Kidney tubule cell (primary cell): ENCODE measurements around the gene ATXN7L3B.
"Not testable (repeated sequence)": the region's sequence is repeated elsewhere in the genome, so short reads cannot be mapped to it uniquely, and the experiment has no call there.

Experiments
- DNase-seq: peaks from one replicate; pipeline ENCODE4 v3.0.0-alpha.2; 2018; ENCODE audit warnings: low spot score

The ATXN7L3B gene, protein sequence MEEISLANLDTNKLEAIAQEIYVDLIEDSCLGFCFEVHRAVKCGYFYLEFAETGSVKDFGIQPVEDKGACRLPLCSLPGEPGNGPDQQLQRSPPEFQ

DNA sequence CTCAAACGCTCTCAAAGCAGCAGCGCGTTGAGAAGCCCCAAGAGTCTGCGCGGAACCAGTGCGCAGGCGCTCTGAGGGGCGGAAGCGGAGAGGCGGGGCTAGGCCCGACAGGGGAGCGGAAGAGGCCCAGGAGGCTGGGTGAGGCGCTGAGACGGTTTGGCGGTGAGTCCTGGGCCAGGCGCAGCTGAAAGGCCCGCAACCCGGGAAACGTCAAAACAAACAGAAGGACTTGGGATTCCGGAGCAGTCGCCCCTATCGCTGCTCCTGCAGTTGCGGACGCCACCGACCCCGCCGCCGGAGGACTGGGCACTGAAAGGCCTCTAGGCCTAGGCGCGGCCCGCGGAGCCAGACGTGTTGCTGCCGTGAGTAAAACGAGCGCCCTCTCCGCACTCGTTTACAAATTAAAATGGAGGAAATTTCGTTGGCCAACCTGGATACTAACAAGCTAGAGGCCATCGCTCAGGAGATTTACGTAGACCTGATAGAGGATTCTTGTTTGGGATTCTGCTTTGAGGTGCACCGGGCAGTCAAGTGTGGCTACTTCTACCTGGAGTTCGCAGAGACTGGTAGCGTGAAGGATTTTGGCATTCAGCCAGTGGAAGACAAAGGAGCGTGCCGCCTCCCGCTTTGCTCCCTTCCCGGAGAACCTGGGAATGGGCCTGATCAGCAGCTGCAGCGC is at the start of gene ATXN7L3B:
Gene ATXN7L3B, plus strand, starts transcription at position 129 of the 679 bp plus-strand sequence. Its CDS starts 278 bp downstream, at position 407.
- DNase-seq: peak; percentile 96

GRCh38 chr12:74488134-74488533 is 49.5 kb upstream of the ATXN7L3B start:
- no peak for DNase-seq

GRCh38 chr12:74489543-74489942 is 48.1 kb upstream of the ATXN7L3B start:
- DNase-seq: no peak

GRCh38 chr12:74490390-74491064 is 47.1 kb upstream of the ATXN7L3B start:
- DNase-seq: no peak

- no peak for DNase-seq
Observed at GRCh38 chr12:74491374-74491773, 46.3 kb upstream of the ATXN7L3B start.

DNA sequence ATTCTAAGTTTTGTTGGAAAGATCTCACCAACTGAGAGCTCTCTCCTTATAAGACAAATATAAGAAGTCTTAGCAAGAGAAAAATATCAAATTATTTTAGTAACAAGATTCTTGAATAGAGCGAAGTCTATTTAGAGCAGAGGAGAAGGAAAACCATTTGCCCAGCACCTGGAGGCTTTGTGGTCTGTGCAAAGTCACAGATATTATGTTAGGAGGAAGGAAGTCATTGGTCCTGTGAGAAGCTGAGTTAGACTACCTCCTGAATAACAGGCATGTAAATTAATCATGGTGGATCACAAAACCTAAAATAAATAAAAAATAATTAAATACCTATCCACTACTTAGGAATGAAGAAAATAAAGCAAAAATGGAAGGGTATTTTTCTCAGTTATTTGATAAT is 38.4 kb upstream of the ATXN7L3B start:
- DNase-seq: no peak

- DNase-seq: not testable (repeated sequence)
Observed at GRCh38 chr12:74508873-74509657, 28.6 kb upstream of the ATXN7L3B start.

GRCh38 chr12:74509886-74510285 is 27.7 kb upstream of the ATXN7L3B start:
- no peak for DNase-seq

DNA sequence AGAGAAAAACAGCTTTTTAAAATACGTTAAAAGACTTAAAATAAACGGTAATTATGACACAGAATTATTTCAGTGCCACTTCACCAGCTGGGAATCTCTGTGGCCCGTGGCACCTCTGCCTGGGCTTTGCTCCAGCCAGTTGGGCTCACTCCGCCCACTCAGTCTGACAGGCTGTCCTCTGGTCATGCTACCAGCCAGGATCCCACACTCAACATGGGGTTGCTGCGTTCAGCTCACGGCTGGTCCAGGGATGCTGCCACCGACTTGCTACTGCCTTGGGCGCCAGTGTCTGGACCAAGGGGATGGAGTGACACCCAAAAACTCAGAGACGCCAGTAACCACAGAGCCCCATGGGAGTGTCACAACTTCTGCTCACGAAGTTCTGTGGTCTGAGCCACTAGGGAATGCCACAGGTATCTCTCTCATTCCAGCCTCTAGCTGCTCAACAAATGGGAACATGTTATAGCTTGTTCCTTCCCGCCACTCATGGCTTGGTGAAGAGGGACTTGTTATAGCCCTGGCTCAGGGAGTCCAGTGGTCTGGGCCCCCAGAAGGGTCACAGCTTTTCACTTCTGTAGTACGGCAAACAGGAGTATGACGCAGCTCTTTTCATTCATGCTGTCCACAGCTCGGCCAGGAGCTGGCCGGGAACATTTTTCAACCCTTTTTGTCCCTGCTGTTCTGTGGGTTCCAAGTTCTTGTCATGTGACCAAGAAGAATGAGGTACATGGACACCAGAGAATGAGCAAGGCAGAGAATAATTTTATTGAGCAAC is 23.4 kb upstream of the ATXN7L3B start:
- DNase-seq: no peak

- no peak for DNase-seq
Observed at GRCh38 chr12:74515849-74516248, 21.8 kb upstream of the ATXN7L3B start.

DNA sequence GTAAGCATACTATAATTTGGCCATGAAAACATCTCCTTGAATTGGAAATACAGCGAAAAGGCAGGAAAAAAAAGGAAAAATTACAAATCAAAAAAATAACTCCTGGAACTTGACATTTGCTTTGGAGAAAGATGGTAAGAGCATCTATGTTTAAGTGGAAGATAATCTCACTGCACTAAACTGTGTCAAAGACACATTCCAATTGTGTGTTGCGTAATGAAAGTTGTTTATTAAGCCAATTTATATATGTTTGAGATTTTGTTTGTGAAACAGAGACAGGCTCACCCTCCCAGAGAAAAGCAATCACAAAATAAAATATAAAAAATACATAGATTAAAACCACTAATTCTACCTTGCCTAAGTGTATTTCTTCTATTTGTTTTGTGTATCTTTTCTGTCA is 11.1 kb upstream of the ATXN7L3B start:
- no peak for DNase-seq

- DNase-seq: no peak
Observed at GRCh38 chr12:74527491-74527890, 10.1 kb upstream of the ATXN7L3B start.

GRCh38 chr12:74530676-74531075 is 7.0 kb upstream of the ATXN7L3B start:
- DNase-seq: no peak

DNA sequence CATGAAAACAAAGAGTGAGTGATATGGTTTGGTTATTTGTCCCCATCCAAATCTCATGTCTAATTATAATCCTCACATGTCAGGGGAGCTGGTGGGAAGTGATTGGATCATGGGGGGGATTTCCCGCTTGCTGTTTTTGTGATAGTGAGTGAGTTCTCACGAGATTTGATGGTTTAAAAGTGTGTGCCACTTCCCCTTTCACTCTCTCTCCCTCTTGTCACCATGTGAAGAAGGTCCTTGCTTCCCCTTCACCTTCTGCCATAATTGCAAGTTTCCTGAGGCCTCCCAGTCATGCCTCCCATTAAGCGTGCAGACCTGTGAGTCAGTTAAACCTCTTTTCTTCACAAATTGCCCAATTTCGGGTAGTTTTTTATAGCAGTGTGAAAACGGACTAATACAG is 2.1 kb upstream of the ATXN7L3B start:
- DNase-seq: no peak

GRCh38 chr12:74537126-74537706 is 419 bp upstream of the ATXN7L3B start:
- DNase-seq: peak; percentile 72

- peak; percentile 28 for DNase-seq
Observed at GRCh38 chr12:74538491-74539258, 1.0 kb downstream of the ATXN7L3B start.

- DNase-seq: peak; percentile 5
Observed at GRCh38 chr12:74539261-74539660, 1.6 kb downstream of the ATXN7L3B start.

DNA sequence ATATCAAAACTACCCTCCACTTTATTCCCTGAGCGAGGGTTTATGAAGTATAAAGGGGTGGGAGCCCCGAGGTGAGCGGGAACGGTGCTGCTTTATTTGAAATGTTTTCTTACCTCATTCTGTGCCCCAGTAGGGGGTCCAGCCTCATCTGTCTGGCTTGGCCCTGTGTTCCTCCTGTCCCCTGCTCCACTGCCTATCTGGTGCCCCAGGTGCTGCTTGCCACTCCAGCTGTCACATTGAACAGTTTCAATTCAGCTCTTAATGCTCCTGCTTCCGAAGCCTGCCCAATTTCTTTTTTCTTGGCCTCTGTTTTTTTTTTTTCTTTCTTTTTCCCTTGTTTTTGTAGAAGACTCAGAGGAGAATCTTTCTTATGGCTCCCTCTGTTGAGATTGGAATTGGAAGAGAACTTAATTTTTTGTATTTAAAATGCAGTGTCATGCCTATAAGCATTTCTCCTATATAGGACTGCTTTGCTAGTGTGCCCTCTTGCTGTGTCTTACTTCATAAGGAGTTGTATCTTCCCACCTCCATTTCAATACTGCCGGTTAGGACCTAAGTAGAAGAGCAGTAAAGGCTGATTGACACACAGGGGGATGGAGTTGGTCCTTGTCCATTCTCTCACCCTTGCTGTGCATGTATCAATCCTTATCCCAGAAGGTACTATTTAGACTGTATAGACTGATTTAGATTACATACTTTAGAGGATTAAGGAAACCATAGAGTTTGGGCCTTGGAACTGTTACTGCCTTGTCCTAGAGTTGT is 2.3 kb downstream of the ATXN7L3B start:
- DNase-seq: no peak

DNA sequence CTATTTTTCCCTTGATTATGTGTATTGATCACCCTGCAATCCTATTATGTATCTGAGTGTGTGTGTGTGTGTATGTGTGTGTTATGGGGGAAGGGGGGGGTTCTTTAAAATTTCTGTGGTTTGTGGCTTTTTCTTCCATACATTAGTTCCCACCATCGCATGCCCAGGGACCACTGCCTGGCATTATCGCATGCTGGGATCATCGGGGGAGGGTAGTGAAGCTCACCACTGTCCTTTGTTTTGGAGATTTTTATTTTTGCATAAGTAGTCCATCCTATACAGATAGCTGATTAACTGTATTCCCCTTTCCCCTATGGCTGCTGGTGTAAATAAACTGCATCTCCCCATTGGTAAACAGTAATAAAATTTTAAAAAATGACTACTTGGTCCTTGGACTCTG is 3.4 kb downstream of the ATXN7L3B start:
- no peak for DNase-seq

GRCh38 chr12:74547249-74547648 is 9.6 kb downstream of the ATXN7L3B start:
- no peak for DNase-seq
